Panc1 (cell line): Measurements from ENCODE around the gene DGCR2.

Experiments used
- CTCF ChIP-seq: fragments of 450-650 bp; IDR thresholded peaks from 2 replicates; pipeline ENCODE4 v1.5.1; 2017; ENCODE audit warnings: mild to moderate bottlenecking
- REST ChIP-seq, 2 experiments: IDR thresholded peaks; 2 replicates each; pipeline ENCODE4 v1.6.1; 2011 to 2012; ENCODE audit warnings: low read depth in 2 of 2, control low read depth in 1 of 2, low read length in 1 of 2, mild to moderate bottlenecking in 1 of 2, moderate library complexity in 1 of 2; ENCODE audit not compliant: insufficient read depth in 1 of 2
- SIN3A ChIP-seq: IDR thresholded peaks from 2 replicates; pipeline ENCODE4 v1.6.1; 2012; ENCODE audit warnings: low read depth, mild to moderate bottlenecking, low read length, moderate library complexity, borderline replicate concordance; ENCODE audit not compliant: insufficient read depth
- TCF7L2 ChIP-seq: IDR thresholded peaks from 2 replicates; pipeline ENCODE4 v1.6.1; 2011; ENCODE audit warnings: mild to moderate bottlenecking, low read depth, low read length, inconsistent platforms

DNA sequence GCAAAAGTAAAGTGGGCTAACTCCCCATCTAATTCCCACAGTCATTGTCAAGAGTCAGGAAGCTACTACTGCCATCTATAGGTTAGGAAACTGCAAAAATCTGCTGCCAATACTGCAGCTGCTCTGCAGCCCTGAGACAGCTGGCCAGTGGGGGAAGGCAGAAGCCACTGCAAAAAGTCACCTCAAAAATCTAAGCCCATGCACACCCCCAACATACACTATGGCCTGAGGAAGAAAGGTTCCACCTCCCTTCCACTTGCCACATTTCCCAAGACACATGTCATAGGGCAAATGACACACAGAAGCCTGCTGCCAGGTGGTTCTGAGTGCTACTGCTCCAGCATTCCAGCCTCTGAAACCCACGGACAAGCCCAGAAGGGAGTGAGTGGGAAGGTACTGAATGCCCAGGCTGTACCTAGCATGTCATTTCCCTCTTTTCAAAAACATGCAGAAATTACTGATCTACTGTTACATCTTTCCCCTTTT lies 36.9 kb downstream of the DGCR2 start:
- peak; percentile 67 for TF ChIP-seq CTCF
- TF ChIP-seq SIN3A: no peak
- TF ChIP-seq REST (IDR thresholded peaks at IDR 0.05; ENCODE audit: insufficient read depth in 1 of 2, low read depth in 2 of 2, low read length in 1 of 2): no peak
- TF ChIP-seq TCF7L2: no peak
